Left hindlimb (tissue), 1 donor: ENCODE data around the gene RIPK4.

Source experiments
- DNase-seq: peaks from one replicate; pipeline ENCODE4 v3.0.0-alpha.2; 2018

Gene RIPK4

DNA sequence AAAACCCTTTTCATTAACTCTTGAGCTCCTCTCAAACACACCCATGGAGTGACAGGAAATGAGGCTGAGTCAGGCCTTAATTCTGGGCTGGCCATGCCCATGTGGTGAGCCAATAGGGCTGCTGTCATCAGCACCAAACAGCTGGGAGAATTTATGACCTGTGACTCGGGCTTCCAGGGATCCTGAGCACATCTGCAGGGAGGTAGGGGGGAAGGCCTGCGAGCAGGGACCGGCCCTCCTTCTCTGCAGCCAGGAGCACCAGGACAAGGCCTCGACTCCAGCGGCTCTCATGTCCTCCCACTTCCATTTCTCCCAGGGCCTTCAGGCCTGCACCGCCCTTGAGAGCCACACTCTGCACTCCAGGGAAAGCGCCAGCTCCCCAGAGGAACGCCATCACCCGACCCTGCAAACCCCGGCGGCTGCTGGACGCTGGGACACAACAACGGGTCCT is 14.6 kb downstream of the RIPK4 start:
- DNase-seq: no peak

DNA sequence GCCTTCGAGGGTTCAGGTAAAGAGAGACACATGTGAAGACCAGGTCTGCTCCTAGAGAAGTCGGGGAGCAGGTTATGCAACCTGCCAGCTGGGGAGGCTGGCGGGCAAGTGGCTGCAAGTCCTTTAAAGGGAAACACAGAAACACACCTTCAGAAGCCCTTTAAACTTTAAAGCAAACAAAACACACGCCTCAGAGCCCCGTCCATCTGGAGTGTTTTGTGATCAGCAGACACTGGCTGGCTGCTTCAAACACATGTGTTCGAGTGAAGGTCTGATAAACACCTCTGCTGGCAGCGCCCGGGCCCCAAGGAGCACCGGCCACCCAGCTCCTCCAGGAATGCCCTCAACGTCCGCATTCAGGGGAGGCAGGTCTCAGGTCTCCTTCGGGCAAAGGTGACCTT is 15.2 kb downstream of the RIPK4 start:
- DNase-seq: no peak

DNA sequence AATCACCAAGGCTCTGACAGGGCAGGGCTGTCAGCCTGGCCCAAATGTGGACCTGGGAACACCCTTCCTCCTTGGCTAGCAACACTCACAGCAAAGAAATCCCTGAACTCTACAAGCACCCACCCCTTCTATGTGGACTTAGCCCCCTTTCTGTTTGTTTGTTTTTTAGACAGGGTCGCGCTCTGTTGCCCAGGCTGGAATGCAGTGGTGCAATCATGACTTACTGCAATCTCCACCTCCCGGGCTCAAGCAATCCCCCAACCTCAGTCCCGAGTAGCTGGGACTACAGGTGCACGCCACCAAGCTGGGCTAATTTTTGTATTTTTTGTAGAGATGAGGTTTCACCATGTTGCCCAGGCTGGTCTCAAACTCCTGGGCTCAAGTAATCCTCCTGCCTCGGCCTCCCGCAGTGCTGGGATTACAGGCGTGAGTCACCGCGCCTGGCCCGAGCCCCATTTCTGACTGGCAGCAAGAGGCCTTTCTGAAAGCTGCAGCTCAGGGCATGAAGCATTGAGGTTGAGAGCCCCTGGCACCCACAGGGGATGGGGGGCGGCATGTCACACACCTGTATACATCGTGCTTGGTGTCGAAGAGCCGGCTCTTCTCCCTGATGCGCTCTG is 16.2 kb downstream of the RIPK4 start:
- DNase-seq: no peak

DNA sequence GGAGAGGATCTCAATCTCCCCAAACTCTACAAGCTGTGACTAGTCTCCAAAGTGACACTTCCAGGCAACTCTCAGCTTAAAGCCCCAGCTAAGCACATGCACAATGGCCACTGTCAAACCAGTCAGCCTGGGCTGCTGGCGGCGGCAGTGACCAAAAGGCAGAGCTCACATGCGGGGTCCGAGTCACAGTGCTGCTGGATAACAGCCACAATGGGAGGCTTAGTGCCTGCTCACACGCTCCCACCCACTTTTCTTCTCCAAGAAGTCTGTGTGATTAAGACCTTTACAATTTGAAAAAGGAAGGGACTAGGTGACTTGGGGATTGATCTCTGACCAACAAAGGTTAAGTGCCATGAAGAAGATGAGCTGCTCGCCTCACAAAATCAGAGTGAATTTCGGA is 16.8 kb downstream of the RIPK4 start:
- no peak for DNase-seq

DNA sequence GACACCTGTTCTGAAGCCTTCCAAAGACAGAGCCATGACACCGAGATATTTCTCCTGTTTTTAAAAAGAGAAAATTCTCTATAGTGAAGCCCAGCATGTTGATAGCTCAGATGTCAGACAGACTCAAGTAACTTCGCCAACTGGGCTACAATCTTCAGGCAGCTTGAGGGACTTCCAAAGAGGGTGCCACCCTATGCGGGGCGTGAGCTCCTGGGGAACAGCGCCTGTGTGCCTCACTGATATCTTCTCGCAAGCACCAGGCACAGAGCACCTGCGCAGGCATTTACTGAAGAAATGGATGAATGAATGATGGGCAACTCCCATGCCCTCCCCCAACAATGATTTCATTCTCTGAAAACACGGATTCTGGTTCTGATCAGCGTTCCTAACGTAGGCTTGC is 17.6 kb downstream of the RIPK4 start:
- DNase-seq: peak; percentile 18

DNA sequence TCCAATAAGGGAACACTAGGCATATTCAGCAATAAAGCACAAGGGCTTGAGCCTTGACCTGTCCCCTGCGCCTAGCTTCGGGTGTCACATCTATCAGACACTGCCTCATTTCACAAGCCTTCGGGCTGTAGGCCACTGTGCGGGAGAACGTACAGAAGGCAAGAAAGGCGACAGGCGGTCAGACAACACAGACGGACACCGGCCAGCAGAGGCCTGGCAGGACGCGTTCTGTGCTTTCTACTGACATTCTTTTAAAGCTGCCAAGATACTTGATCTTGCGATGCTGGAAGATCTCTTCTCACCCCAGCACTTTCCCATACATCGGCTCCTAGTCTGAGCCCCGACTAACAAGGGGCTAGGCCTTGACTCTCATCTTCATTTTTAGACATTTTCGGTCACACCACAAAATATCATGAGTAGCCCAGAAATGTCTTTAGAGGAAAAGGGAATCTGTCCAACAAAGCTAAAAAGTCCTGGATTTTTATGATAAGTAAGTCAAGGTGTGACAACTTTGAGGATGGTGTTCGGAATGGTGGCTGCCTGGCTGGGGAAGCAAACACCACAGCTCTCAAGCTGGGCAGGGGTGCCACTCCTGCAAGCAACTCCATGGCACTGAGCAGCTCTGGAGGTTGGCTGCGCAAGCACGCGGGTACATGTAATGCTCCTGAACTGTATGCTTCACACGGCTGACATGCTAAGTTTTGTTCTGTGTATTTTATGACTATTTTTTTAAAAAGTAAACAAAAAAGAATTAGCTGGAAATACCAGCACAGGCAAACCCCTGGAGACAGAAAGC is 18.7 kb downstream of the RIPK4 start:
- DNase-seq: no peak

DNA sequence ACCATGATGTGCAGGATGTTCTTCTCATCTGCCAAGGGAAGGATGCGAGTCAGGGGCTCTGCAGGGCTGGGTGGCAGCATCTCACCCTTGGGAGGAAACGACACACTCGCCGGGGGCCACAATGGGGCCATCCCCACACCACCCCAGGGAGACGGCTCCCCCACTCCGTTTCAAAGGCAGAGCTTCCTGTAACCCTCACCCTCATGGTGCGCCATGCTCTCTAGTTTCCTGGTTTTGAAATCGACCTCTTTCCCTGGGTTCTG is 20.2 kb downstream of the RIPK4 start:
- no peak for DNase-seq

DNA sequence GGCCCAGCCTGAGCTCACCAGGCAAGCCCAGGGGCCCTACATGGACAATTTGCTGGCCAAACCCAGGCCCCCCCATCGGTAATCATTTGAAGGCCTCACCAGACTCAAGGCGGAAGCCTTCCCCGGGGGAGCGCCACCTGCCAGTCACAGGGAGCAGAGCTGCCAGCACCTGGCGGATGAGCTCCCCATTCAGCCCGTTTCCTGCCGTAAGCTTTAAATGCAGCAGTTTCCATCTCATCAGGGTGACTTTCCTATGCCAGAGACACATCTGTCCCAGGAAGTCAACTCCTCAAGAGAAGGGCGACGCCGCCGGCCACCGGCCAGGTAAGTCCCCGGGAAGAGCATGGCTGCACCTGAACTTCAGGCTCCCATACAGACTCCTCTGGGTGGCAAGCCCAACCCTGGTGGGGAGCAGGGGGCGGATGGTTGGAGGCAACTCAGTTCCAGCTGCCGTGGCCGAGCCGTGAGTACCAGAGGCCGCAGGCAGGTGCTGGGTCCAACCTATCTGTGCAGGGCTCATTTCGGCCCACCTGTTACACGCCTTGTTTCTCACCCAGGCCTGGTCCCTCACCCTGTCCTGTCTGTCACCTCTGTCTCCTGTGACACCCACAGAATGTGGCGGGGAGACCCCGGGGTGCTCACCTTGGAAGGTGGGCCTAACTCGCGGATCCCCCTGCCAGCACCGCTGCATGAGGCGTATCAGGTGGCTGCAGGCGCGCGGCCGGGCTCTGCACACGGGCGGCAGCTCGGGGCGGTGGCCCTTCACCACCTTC is 20.7 kb downstream of the RIPK4 start:
- no peak for DNase-seq

DNA sequence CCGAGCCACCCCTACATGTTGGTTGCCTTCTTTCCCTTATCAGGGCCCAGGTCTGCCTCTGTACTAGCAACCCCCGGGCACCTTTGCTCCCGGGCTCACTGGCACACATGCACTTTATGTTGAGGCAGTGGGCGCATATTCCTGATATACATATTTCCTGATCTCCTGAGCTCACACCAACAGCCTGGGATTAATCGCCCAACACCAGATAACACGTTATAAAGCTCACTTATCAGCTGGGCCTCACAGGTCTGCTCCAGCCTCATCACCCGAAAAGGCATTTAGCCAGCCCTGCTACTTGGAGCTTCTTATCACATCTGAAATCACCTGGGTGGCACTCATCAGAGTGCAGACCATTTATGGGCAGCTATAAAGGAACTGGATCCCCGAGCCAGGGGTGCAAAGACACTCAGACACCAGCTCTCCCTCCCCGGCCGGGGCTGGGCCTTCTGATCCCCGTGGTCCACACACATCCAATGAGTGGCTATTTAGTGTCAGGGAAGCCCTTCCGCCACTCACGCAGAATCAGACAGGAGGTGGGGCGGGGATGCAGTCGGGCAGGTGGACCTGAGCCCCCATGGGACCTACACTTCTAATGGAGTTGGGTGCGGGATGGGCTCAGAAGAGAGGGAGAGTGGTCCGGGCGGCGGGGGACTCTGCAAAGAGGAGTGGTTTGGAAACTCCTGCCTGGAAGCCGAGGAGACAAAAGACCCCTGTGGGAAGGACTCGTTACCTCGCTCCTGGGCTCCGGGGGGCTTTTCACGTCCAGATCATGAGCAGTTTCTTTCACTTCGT is 21.6 kb downstream of the RIPK4 start:
- peak; percentile 10 for DNase-seq

DNA sequence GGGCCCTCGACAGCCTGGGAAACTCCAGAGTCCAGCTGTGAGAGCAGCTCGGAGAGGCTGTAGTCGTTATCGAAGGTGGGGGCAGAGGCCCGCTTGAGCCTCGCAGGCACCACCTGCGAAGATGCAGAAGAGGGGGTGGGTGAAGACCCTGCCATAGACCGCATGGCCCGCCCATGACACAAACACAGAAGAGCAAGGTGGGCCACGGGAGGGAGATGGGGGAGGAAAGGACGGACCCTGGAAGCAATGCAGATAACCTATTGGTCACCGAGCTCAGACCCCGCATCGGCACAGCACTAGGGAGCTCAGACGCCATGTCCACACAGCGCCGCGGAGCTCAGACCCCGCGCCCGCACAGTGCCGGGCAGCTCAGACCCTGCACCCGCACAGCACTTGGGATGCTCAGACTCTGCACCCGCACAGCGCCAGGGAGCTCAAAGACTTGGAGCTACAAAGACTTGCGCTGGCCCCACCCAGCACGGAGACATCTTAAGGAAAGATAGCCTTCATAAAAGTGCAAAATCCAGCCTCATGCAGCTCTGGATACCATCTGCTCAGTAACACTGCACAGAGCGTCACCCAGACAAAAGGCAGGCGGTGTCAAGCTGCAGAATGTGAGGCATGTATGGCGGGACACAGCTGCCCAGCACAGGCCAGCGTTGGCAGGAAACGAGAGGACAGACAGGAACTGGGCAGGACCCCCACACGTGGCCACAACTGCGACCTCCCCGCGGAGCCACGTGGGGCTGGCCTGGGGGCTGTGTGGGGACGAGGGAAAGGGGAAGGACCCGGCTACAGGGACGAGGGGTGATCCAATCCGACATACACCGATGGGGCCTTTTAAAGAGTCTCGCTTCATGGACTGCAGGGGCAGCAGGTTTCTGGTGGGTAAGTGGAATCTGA is 22.6 kb downstream of the RIPK4 start:
- peak; percentile 47 for DNase-seq

DNA sequence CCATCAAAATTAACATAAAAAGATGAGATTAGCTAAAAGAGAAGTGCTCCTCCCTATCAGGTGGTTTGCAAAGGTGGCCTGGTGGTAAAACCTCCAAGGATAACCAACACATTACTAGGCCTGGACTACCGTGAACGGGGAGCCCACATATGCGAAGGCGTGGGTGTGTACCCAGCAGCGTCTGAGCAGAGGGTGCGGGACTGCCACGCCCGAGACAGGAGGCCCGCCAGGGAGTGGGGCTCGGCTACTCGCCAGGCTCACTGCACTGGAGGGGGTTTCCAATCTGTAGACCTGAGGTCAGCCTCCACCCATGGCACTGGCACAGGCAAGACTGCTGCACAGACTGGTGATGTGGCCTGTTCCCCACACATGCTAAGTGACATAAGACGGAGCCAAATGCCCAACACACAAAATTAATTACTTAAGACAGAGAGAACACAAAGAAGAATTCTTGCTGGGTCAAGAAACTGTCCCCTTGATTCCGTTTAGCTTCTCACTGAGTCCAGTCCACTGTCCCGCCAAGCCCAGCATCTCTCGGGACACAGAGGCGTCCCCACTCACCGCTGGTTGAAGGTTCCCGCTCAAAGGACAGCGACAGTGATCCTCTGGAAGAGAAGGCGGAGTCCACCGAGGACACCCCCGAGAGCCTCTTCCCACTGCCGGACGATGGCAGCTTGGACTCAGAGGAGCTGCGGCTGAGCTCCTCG is 23.4 kb downstream of the RIPK4 start:
- peak; percentile 17 for DNase-seq

DNA sequence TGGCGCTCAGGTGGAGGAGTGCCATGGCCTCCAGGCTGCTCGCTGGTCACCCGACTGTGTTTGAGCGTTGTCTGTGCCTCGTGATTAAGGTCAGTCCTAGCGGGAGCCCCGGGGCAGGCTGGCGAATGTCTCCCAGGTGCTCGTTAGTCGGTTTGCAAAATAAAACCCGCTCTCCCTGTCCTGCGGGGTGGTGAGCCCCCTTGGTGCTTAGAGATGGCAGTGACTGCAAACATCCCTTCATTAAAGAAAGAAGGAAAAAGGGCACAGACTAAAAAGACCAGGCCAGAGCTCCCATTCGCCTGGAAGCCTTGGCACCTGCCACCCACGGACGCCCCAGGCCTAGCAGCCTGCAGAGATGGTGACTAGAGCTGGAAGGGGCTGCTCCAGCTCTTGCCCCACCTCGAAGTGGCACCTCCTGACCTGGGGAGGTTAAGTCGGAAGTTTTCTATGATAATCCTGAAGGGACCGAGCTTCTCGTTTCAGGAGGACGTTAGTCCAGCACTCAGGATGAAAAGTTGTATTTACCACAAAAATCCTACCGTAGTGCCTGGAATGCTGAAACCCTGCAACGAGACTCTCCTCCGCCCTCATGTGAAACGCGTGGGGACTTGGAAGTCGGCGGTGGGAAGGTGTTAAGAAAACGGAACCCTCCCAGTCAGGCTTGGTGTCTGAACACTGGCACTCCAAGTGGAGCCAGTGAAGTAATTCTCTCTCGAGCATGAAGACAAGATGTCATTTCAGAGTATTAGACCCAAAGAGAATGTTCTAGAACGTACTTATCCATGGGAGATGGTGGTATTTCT is 24.6 kb downstream of the RIPK4 start:
- DNase-seq: peak; percentile 13

DNA sequence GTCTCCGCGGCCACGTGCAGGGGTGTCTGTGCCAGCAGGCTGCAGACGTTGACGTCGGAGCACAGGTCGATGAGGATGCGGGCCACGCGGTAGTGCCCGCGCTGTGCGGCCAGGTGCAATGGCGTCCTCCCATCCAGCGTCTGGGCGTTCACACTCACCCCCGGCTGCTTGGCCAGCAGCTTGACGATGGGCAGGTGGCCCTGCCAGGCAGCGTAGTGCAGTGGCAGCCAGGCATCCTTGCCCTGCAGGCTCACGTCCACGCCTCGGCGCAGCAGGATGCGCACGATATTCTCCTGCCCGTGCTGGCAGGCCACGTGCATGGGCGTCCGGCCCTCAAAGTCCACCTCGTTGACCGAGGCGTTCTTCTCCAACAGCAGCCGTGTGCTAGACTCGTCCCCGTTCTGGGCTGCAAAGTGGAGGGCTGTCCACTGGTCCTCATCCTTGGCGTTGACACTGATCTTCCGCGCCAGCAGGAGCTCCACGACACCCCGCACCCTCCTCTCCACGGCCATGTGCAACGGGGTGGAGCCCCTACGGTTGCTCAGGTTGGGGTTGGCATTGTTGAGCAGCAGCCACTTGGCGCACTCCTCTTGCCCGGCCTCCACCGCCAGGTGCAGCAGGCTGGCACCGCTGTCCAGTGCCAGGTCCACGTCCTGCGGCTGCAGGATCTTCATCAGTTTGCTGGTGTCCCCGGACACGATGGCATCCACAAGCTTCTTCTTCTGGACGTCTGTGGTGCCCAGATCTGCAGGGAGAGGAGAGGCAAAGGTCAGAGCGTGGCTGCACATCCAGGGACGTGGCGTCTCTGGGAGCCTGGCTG is 25.4 kb downstream of the RIPK4 start:
- peak; percentile 19 for DNase-seq

DNA sequence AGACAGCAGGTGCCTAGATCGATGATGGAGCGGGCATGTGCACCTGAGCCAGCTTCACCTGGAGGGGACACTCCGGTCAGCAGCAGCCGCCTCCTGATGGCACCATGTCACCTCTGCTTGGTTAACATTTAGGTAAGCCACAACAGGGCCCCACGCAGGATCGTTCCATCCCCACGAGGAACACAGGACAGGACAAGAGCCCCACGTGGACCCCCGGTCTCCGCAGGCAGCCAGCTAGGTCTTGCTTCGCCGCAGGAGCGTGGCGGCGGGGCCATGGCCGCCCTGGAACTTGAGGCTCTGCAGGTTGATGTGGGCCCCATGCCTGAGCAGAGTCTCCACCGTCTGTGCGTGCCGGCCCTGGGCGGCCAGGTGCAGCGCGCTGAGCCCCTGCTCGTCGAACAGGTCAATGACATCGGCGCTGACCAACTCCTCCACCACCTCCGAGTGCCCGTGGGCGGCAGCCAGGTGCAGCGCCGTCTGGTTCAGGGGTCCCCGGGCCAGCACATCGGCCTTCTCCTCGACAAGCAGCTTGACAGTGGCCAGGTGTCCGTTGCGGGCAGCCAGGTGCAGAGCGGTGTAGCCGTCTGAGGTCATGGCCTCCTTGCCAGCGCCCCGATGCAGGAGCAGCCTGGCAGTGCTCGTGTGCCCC is 26.1 kb downstream of the RIPK4 start:
- no peak for DNase-seq

DNA sequence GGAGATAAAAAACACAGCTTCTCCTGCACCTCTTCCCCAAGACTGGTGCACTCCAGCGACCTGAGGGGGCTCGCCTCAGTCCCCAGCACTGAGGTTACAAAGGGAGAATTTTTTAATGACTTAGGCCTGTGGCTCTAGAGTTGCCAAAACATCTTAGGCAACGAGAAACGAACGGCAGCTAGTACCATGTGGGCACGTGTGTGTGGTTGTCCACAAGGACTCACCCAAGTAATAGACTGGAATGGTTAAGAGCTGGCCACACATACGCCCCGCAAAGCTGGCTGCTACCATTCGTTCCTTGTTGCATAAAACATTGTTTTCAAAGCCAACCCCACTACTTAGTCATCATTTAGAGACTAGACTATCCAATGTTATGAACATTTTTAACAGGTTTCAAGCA is 26.9 kb downstream of the RIPK4 start:
- DNase-seq: no peak

DNA sequence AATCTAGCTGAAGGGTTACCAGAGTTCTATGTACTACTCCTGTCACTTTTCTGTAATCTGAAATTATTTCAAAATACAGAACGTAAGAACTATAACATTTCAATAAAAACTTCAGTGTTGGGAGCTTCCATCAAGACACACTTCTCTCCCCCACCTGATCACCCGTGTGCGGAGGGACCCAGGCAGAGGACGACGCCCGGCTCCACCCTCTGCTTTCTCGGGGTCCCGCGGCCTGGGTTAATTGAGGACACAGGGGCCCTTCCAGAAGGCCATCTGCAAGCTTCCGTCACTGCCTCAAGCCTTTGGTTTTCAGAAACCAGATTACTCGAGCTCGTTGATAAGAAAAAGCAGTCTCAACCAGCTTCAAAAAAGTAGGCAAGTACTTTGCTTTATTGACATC is 27.8 kb downstream of the RIPK4 start:
- no peak for DNase-seq

DNA sequence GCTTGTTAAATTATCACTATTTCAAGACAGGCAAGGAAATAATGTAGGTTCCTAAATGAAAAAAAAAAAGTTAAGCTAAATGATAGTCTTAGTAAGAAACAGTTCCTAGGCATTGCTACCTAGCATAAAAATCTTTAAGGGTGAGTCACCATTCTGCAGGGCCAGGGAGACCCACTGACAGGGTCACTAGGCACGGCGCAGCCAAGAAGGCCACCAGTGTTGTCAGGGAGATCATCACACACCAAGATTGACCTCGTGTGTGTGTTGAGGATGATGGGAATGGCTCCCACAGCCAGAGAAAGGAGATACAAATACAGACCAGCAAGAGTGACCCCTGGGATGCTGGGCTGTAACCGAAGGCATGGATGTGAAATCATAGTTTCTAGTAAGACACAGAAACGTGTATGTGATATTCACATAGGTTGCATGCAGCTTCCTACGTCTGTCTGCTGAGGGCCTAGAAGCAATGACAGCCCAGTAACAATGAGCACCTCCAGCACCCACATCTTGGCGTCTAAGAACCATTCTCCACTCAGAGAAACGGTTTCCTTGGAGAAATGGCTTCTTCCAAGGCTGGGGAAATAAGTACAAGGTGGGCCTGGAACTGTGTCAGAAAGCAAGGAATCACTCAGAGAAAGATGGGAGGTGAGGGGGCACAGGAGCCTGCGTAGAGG is 29.1 kb downstream of the RIPK4 start:
- no peak for DNase-seq

DNA sequence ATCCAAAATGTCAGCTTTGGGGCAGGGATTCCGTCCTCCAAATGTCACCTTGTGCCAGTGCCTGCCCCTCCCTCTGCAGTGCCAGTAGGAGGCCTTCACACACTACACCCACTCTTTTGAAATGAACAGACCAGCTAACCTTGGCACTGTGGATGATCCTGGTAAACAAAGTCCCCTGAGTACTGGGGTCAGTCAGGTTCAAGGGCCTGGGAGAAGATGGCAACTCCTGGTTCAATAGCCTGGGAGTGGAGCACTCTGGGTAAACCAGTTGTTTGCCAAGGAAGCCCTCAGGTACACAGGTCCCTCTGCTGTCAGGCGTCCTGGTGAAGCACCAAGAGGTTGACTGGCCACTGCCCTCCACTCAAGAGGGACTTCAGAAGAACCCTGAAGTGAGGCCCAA is 30.4 kb downstream of the RIPK4 start:
- DNase-seq: no peak
